Measurements from ENCODE around the gene ALG1.

DNA sequence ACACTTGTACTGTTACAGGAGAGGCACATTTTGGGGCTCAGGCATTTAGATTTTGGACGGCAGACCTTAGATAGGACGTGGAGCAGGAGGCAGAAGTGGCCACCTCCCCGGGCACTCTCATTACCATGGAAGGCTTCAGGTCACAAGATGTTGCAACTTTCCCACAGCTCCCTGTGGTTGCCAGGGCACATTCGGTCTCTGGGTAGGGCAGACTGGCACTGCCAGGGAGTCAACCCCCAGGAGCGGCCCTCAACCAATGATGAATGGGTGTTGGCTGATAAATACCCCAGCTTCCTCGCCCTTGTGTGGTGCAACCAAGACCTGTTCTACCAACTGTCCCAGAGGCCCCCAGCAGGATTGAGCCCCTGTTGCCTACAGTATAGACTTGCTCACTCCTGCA is 49.1 kb upstream of the ALG1 start:
- TF ChIP-seq, protein P1, sequence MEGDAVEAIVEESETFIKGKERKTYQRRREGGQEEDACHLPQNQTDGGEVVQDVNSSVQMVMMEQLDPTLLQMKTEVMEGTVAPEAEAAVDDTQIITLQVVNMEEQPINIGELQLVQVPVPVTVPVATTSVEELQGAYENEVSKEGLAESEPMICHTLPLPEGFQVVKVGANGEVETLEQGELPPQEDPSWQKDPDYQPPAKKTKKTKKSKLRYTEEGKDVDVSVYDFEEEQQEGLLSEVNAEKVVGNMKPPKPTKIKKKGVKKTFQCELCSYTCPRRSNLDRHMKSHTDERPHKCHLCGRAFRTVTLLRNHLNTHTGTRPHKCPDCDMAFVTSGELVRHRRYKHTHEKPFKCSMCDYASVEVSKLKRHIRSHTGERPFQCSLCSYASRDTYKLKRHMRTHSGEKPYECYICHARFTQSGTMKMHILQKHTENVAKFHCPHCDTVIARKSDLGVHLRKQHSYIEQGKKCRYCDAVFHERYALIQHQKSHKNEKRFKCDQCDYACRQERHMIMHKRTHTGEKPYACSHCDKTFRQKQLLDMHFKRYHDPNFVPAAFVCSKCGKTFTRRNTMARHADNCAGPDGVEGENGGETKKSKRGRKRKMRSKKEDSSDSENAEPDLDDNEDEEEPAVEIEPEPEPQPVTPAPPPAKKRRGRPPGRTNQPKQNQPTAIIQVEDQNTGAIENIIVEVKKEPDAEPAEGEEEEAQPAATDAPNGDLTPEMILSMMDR (IDR thresholded peaks at IDR 0.05), result no peak
- no peak for TF ChIP-seq EP300 (IDR thresholded peaks at IDR 0.05; ENCODE audit: borderline replicate concordance in 1 of 2, low read depth in 1 of 2, low read length in 1 of 2)
- no peak for TF ChIP-seq RCOR1 (IDR thresholded peaks at IDR 0.05; ENCODE audit: low read length)
- TF ChIP-seq YY1 (IDR thresholded peaks at IDR 0.05; ENCODE audit: low read depth), result no peak
- TF ChIP-seq GATA2 (CRISPR knock-in tag; IDR thresholded peaks at IDR 0.05), result no peak
- no peak for TF ChIP-seq TAF1 (IDR thresholded peaks at IDR 0.05; ENCODE audit: borderline replicate concordance, low read depth, low read length)
